A673 (cell line): Measurements from ENCODE around the gene GALNT3.

Source experiments
- EZH2 ChIP-seq: fragments of 200-600 bp; sonication (generic); IDR thresholded peaks from 2 replicates; pipeline ENCODE4 v1.6.1; 2017; ENCODE audit warnings: borderline replicate concordance, low read depth, mild to moderate bottlenecking, mixed read lengths, antibody characterized with exemption, low read length; ENCODE audit not compliant: poor library complexity, severe bottlenecking
- TF ChIP-seq, protein P1 (sequence below): fragments of 300-800, 200-600 bp; sonication (generic); conservative IDR thresholded peaks from 2 replicates; pipeline ENCODE4 v1.5.1; 2017; ENCODE audit warnings: low read depth, mild to moderate bottlenecking, antibody characterized with exemption, low read length, moderate library complexity, mixed read lengths

DNA sequence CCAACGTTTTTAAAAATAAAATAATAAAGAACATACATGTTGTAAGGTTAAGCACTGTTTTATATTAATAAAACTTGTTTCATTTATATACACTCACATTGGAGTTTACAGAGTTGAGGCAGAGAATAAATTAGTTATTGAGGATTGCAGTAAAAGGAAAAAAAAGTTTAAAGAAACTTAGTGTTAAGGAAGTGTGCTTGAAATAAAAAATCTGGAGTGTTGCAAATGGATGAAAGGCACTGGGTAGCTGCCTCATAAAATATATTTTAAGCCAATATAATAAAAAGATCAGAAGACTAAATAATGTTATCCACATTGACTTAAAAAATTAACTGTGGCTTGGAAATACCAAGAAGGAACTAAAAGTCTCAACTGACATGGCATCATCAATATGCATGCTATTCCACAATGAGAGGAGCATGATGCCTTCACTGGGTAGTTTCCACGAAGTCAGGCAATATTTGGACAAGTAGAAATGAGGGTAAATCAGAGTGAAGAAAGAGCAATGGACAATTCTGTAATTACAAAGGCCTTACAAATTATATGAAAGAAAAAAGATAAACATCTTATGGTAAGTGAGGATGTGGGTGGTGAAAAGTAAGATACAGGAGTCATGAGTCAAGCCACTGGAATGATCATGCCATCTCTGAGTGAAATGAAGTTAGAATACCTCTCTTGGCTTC, 2.5 kb downstream of the GALNT3 start:
- TF ChIP-seq, protein P1, sequence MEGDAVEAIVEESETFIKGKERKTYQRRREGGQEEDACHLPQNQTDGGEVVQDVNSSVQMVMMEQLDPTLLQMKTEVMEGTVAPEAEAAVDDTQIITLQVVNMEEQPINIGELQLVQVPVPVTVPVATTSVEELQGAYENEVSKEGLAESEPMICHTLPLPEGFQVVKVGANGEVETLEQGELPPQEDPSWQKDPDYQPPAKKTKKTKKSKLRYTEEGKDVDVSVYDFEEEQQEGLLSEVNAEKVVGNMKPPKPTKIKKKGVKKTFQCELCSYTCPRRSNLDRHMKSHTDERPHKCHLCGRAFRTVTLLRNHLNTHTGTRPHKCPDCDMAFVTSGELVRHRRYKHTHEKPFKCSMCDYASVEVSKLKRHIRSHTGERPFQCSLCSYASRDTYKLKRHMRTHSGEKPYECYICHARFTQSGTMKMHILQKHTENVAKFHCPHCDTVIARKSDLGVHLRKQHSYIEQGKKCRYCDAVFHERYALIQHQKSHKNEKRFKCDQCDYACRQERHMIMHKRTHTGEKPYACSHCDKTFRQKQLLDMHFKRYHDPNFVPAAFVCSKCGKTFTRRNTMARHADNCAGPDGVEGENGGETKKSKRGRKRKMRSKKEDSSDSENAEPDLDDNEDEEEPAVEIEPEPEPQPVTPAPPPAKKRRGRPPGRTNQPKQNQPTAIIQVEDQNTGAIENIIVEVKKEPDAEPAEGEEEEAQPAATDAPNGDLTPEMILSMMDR: no peak
- no peak for TF ChIP-seq EZH2
